Measurements from ENCODE around the gene TMEM97. TPM values are rescaled to one million over a fixed set of nuclear protein-coding genes. Genes with fewer than 3 reads are reported as not detected.

TMEM97 gene
- polyA plus RNA-seq, 1 donor from 2014 or later = 16.9 TPM

GRCh38 chr17:28306954-28307401, 12.0 kb upstream of the TMEM97 start:
- Histone ChIP-seq H3K27ac (ENCODE audit: low read length) (no peak overlapping the region), H4K20me1 (ENCODE audit: insufficient read depth) (no peaks in the 10 kb centered on the region), H3K9me3 (ENCODE audit: low read length) (no peaks in the 10 kb centered on the region), H3K4me3 (ENCODE audit: low read length) (no peak overlapping the region), H2AFZ (ENCODE audit: low read depth, low read length) (no peak overlapping the region), H3F3A (ENCODE audit: insufficient read depth, low read length, poor library complexity, severe bottlenecking) (no peaks in the 10 kb centered on the region), H3K79me2 (replicated peaks; ENCODE audit: insufficient read depth, low read length) (no peaks in the 10 kb centered on the region), H3K9ac (ENCODE audit: low read length) (no peak overlapping the region), H3K36me3 (ENCODE audit: insufficient read depth, low read length) (no peaks in the 10 kb centered on the region), H3K27me3 (ENCODE audit: insufficient read depth, low read depth, low read length) (no peaks in the 10 kb centered on the region), H3K9me2 (ENCODE audit: insufficient read depth, low read length) (no peaks in the 10 kb centered on the region), H3K4me2 (ENCODE audit: low read length) (no peak overlapping the region)
- TF ChIP-seq EP300 (conservative IDR thresholded peaks at IDR 0.05; ENCODE audit: poor library complexity, severe bottlenecking) = no peak
- TF ChIP-seq SMC3 (conservative IDR thresholded peaks at IDR 0.05; ENCODE audit: poor library complexity) = no peak
- no peak for TF ChIP-seq EZH2 (IDR thresholded peaks at IDR 0.05; ENCODE audit: borderline replicate concordance, insufficient read depth, low read length, poor library complexity, severe bottlenecking)
- no peak for TF ChIP-seq POLR2AphosphoS5 (IDR thresholded peaks at IDR 0.05)
- TF ChIP-seq MXI1 (conservative IDR thresholded peaks at IDR 0.05; ENCODE audit: poor library complexity, severe bottlenecking) = no peak
- no peak for TF ChIP-seq CTCF (IDR thresholded peaks at IDR 0.05; ENCODE audit: poor library complexity, severe bottlenecking)
- TF ChIP-seq, protein P1, sequence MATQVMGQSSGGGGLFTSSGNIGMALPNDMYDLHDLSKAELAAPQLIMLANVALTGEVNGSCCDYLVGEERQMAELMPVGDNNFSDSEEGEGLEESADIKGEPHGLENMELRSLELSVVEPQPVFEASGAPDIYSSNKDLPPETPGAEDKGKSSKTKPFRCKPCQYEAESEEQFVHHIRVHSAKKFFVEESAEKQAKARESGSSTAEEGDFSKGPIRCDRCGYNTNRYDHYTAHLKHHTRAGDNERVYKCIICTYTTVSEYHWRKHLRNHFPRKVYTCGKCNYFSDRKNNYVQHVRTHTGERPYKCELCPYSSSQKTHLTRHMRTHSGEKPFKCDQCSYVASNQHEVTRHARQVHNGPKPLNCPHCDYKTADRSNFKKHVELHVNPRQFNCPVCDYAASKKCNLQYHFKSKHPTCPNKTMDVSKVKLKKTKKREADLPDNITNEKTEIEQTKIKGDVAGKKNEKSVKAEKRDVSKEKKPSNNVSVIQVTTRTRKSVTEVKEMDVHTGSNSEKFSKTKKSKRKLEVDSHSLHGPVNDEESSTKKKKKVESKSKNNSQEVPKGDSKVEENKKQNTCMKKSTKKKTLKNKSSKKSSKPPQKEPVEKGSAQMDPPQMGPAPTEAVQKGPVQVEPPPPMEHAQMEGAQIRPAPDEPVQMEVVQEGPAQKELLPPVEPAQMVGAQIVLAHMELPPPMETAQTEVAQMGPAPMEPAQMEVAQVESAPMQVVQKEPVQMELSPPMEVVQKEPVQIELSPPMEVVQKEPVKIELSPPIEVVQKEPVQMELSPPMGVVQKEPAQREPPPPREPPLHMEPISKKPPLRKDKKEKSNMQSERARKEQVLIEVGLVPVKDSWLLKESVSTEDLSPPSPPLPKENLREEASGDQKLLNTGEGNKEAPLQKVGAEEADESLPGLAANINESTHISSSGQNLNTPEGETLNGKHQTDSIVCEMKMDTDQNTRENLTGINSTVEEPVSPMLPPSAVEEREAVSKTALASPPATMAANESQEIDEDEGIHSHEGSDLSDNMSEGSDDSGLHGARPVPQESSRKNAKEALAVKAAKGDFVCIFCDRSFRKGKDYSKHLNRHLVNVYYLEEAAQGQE (IDR thresholded peaks at IDR 0.05; ENCODE audit: borderline replicate concordance) = no peak
- TF ChIP-seq RAD21 (conservative IDR thresholded peaks at IDR 0.05) = no peak
- TF ChIP-seq TAF1 (IDR thresholded peaks at IDR 0.05; ENCODE audit: low read depth) = no peak

DNA sequence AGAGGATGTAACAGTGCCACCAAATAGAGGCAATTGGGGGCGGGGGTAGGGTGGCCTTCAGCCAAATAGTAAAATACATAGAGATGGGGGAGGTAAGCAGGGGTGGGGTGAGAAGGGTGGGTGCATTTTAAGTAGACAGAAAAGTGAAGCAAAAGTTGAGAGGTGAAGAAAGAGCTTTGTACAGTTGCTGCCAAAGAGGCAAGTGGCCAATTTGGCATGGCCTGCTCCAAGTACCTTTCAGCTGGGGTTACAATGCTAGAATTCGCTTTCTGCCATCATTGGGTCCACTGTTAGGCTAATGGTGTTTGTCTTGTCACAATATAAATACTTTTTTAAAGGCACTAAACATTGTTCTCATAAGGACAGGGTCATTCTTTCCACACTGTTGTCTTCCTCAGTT, 5.2 kb upstream of the TMEM97 start:
- no peak overlapping the region for H3K4me3 ChIP-seq (ENCODE audit: low read length)
- no peak overlapping the region for H3K9ac ChIP-seq (ENCODE audit: low read length)
- H3K36me3 ChIP-seq (ENCODE audit: insufficient read depth, low read length) = no peaks in the 10 kb centered on the region
- H3K9me3 ChIP-seq (ENCODE audit: low read length) = no peaks in the 10 kb centered on the region
- no peak overlapping the region for H3K27ac ChIP-seq (ENCODE audit: low read length)
- no peaks in the 10 kb centered on the region for H3K9me2 ChIP-seq (ENCODE audit: insufficient read depth, low read length)
- no peaks in the 10 kb centered on the region for H3K79me2 ChIP-seq (replicated peaks; ENCODE audit: insufficient read depth, low read length)
- TF ChIP-seq EZH2 (IDR thresholded peaks at IDR 0.05; ENCODE audit: borderline replicate concordance, insufficient read depth, low read length, poor library complexity, severe bottlenecking) = no peak
- no peak for TF ChIP-seq SMC3 (conservative IDR thresholded peaks at IDR 0.05; ENCODE audit: poor library complexity)
- TF ChIP-seq POLR2AphosphoS5 (IDR thresholded peaks at IDR 0.05) = no peak
- no peak for TF ChIP-seq CTCF (IDR thresholded peaks at IDR 0.05; ENCODE audit: poor library complexity, severe bottlenecking)
- no peak for TF ChIP-seq RAD21 (conservative IDR thresholded peaks at IDR 0.05)
- TF ChIP-seq, protein P1 (IDR thresholded peaks at IDR 0.05; ENCODE audit: borderline replicate concordance) = no peak
- TF ChIP-seq MXI1 (conservative IDR thresholded peaks at IDR 0.05; ENCODE audit: poor library complexity, severe bottlenecking) = no peak
- no peak for TF ChIP-seq EP300 (conservative IDR thresholded peaks at IDR 0.05; ENCODE audit: poor library complexity, severe bottlenecking)
- no peak for TF ChIP-seq TAF1 (IDR thresholded peaks at IDR 0.05; ENCODE audit: low read depth)
- H4K20me1 ChIP-seq (ENCODE audit: insufficient read depth) = no peaks in the 10 kb centered on the region
- H3K4me2 ChIP-seq (ENCODE audit: low read length) = no peak overlapping the region
- no peaks in the 10 kb centered on the region for H3F3A ChIP-seq (ENCODE audit: insufficient read depth, low read length, poor library complexity, severe bottlenecking)
- H3K27me3 ChIP-seq (ENCODE audit: insufficient read depth, low read depth, low read length) = no peaks in the 10 kb centered on the region
- no peak overlapping the region for H2AFZ ChIP-seq (ENCODE audit: low read depth, low read length)

Measured in neural cell (in vitro differentiated cells).